T follicular helper cell (primary cell): ENCODE measurements around the gene OR2H1.
"Not testable (repeated sequence)": the region's sequence is repeated elsewhere in the genome, so short reads cannot be mapped to it uniquely, and the experiment has no call there.

Source experiments
- DNase-seq: peaks from one replicate; pipeline ENCODE4 v3.0.0-alpha.2; 2020; ENCODE audit warnings: low read depth
- total RNA-seq, 2 experiments: gene quantifications; one replicate each; lab custom pipeline; 2026; lab: John Stamatoyannopoulos, UW

The OR2H1 gene
- total RNA-seq, result 0 reads per million in 2 experiments

- no peak for DNase-seq
These were observed at the start of gene OR2H1, which contains the start of gene OR11A1 for GRCh38 chr6:29456971-29457370. Gene OR2H1 (plus strand): TSS chr6:29457155. CDS start chr6:29461770, 4,615 bp downstream. Gene OR11A1 (minus strand): TSS chr6:29457071. CDS start chr6:29427641, 29,430 bp downstream.

- no peak for DNase-seq
These were observed 42.4 kb upstream of the OR2H1 start, which contains the start of gene OR12D1 for GRCh38 chr6:29414588-29414987. Gene OR12D1 (plus strand): TSS chr6:29414928.

- no peak for DNase-seq
These were observed 37.4 kb upstream of the OR2H1 start for GRCh38 chr6:29419516-29419915.

DNA sequence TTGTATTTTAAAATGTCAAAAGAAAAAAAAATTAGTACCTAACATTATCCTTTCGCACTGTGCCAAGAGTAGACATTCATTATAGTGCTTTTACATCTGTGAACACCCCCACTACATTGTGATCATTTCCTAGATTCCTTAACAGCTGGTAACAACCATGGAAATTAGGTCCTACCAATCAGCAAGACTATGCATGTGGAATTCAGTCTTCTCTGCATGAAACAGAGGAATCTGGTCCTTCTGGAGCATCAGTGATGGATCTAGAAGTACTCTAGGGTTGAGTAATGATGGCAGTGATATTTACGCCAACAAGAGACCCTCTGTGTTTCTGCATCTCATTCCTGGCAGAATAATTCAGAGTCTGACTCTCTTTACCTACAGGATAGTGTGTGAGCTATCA, 32.8 kb upstream of the OR2H1 start:
- DNase-seq, result no peak

DNA sequence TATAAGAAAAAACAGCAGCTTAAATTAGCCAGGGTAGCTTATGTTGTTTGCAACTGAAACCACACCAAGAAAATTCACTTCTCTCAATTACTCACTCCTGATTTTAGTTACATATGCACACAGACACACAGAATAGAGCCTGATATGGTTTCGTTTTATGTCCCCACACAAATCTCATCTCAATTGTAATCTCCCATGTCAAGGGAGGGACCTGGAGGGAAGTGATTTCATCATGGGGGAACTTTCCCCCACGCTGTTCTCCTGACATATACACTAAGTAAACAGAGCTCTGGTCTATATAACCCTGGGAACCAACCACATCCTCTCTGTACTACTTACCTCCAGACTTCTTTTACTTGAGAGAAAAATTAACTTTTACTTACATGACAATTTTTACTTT, 32.4 kb upstream of the OR2H1 start:
- DNase-seq, result no peak

DNA sequence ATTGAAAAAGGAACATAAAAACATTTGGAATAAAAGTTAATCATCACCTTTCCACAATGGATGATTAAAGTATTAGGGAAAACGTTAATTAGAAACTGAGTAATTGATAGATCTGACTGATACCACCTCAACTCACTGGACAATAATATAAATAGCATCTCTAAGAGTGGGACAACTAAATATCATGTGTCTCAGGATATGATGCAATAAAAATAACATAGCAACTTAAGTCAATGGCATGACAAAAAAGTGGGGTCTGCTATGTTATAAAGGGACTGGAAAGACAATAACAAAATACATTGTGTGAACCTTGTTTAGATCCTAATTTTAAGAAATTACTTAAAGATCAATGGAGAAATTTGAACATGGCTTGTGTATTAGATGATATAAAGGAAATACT, 31.9 kb upstream of the OR2H1 start:
- no peak for DNase-seq

- DNase-seq, result no peak
These were observed 30.3 kb upstream of the OR2H1 start for GRCh38 chr6:29426654-29427053.

DNA sequence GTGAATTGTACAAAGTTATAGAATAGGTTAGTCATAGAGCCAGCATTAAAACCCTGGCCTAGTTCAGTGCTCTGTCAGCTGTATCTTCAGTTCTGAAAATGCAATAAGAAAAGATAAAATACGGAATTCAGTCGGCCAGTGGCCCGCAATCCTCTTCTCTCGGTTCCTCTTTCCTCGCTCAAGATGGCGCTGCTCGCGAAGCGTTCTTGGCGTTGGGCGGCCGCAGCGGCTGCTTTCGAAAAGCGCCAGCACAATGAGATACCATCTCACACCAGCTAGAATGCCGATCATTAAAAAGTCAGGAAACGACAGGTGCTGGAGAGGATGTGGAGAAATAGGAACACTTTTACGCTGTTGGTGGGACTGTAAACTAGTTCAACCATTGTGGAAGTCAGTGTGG, 20.2 kb upstream of the OR2H1 start:
- not testable (repeated sequence) for DNase-seq

DNA sequence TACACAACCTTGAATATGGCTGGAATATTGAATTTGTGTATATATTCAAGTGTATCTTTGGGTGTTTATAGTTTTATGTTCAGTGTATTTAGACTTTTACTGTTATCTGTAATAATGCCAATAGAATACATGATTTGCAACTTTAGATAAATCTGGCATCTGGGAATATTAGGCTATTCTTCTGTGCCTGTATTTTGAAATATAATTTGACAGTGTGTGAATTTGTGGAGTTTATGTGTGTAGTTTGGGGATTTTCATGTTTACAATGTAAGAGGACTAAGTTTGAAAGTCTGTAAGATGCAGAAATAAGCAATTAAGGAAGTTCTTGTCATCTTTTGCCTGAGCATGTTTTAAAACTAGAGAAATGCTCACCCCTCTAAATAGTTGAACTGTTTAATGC, 17.9 kb upstream of the OR2H1 start, which contains the start of gene OR10C1:
TSS of gene OR10C1 (plus strand) at position 301 of the 400 bp plus-strand sequence. CDS start 710 bp downstream, outside the sequence.
- no peak for DNase-seq

- no peak for DNase-seq
These were observed 14.2 kb upstream of the OR2H1 start for GRCh38 chr6:29442719-29443118.

DNA sequence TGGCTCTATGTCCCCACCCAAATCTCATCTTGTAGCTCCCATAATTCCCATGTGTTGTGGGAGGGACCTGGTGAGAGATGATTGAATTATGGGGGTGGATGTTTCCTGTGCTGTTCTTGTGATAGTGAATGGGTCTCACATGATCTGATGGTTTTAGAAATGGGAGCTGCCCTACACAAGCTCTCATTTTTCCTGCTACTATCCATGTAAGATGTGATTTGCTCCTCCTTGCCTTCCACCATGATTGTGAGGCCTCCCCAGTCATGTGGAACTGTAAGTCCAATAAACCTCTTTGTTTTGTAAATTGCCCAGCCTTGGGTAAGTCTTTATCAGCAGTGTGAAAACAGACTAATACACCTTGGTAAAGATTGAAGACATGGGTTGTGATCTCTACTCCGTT, 12.9 kb upstream of the OR2H1 start:
- DNase-seq, result not testable (repeated sequence)

GRCh38 chr6:29447670-29448069, 9.3 kb upstream of the OR2H1 start:
- no peak for DNase-seq

DNA sequence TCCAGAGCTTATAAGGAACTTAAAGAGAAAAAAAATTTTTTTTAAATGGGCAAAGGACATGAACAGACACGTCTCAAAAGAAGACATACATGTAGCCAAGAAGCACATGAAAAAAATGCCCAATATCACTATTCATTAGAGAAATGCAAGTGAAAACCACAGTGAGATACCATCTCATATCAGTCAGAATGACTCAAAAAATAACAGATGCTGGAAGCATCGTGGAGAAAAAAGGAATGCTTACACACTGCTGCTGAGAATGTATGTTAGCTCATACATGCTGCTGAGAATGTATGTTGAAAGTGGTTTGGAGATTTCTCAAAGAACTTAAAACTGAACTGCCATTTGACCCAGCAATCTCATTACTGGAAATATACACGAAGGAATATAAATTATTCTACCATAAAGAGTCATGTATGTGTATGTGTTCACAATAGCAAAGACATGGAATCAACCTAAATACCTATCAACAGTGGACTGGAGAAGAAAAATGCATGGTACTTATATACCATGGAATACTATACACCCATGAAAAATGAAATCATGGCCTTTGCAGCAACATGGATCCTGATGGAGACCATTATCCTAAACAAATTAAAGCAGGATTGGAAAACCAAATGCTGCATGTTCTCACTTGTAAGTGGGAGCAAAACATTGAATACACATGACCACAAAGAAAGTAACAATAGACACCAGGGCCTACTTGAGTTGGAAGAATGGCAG, 5.3 kb upstream of the OR2H1 start:
- DNase-seq, result no peak

GRCh38 chr6:29461021-29461814, 4.3 kb downstream of the OR2H1 start:
- no peak for DNase-seq

- no peak for DNase-seq
These were observed 5.1 kb downstream of the OR2H1 start for GRCh38 chr6:29462022-29462421.

GRCh38 chr6:29465279-29465678, 8.3 kb downstream of the OR2H1 start:
- DNase-seq, result no peak

DNA sequence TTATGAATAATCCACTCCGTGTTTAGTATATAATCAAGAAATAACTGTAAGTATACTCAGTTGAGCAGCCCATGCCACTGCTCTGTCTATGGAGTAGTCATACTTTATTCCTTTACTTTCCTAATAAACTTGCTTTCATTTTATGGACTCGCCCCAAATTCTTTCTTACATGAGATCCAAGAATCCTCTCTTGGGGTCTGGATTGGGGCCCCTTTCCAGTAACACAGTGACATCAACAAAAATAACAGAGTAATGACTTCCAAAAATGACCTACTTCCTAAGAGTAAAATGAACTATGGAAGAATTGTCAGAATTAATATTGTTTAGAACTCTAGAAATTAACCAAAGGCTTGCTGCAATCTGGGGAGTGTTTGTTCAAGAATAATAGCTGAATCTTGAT, 8.8 kb downstream of the OR2H1 start:
- no peak for DNase-seq

GRCh38 chr6:29466241-29466640, 9.3 kb downstream of the OR2H1 start:
- DNase-seq, result no peak

DNA sequence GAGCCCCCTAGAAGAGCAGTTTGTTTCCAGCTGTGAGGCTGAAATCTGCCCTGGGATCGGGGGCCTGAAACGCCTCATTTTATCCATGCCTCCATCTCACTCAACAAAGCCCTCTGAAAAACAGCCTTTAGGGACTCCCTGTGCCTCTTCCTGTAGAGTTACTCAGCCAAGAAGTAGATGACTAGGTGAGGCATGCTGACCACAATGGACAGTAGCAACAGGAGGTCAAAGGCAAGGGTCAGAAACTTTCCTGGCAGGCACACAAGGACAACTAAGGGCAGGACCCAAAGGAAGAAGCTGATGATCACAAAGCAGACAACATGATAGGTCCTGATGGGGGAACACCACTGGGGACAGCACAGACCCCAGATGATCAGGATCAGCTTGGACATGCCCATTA, 18.0 kb downstream of the OR2H1 start:
- no peak for DNase-seq

- DNase-seq, result no peak
These were observed 21.0 kb downstream of the OR2H1 start for GRCh38 chr6:29477923-29478450.

GRCh38 chr6:29478740-29479139, 21.8 kb downstream of the OR2H1 start:
- DNase-seq, result no peak

DNA sequence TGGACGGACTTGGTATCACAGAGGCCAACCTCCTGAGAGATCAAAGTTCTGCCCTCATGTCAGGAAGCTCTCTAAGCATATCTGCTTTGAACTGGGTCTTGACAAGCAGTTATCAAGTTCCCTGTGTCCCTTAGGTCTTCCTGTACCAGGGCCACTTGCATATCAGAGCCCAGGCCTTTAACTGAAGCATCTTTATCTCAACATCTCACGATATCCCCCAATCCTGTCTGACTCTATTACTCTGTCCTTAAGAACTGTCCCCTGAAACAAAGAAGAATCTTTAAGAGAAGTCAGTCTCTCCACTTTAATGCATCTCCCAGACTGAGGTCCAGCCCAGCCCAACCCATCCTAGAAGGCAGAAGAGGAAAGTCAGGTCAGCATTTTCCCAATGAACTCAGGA, 22.6 kb downstream of the OR2H1 start:
- no peak for DNase-seq

DNA sequence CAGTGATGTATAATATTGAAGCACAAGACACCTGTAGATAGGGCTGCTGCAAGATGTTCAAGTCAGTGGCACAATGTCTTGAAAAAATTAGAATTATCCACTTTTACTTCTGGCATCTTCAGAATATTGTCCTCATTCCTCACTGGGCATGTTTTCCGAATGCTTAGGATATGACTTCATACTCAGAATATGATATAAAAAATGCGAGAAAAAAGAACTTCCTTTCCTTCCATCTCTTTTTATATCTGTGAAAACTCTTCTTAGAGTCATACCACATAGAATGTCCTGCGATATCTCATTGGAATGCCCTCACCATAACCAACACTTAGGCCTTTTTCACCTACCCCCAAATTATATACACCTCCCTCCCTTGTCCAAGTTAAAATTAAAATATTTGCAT, 26.2 kb downstream of the OR2H1 start:
- DNase-seq, result no peak
